Mucosa of descending colon (tissue), 3 donors: ENCODE results near the gene TUBB6. TPM values are rescaled to one million over a fixed set of nuclear protein-coding genes. Genes with fewer than 3 reads are reported as not detected.

ENCODE experiments used
- ATAC-seq: fragments of 200-7000 bp; cut with Tn5 transposase; one replicate; pipeline ENCODE4 v1.9.1; 2020; ENCODE audit warnings: mild to moderate bottlenecking, moderate library complexity
- DNase-seq, 3 donors: peaks; one replicate each; pipeline ENCODE4 v3.0.0-alpha.2; 2020
- H3K36me3 ChIP-seq: fragments of 200-600 bp; one replicate; pipeline ENCODE4 v1.8.0; 2021; ENCODE audit warnings: low read depth, mild to moderate bottlenecking
- H3K4me1 ChIP-seq: fragments of 200-600 bp; one replicate; pipeline ENCODE4 v1.8.0; 2021; ENCODE audit warnings: low read depth, mild to moderate bottlenecking
- H3K4me3 ChIP-seq: fragments of 200-600 bp; one replicate; pipeline ENCODE4 v1.8.0; 2021; ENCODE audit warnings: mild to moderate bottlenecking
- H3K9me3 ChIP-seq: fragments of 200-600 bp; one replicate; pipeline ENCODE4 v1.8.0; 2021; ENCODE audit warnings: mild to moderate bottlenecking
- intact Hi-C, 2 donors: fragments of 100-400 bp; cut with DNase I in 1 of 2; cut with micrococcal nuclease in 1 of 2; formaldehyde crosslinking; loops; one replicate each; pipeline versions ENCODE4 v1.11.0 to v1.11.1; 2022; cut with DNase I, micrococcal nuclease
- total RNA-seq, 3 donors: library from RNA; stranded (reverse); fragmentation: NEBNext Ultra II Directional in 2 of 3; extraction: Animal tissue kit (Norgen Biotek cat#: 25700) in 2 of 3; gene quantifications; one replicate each; pipeline versions ENCODE4 v1.2.1 to v1.2.4, GENCODE V29; 2021 to 2023
- TF ChIP-seq, protein P1 (sequence below): fragments of 200-600 bp; IDR thresholded peaks from one replicate; pipeline ENCODE4 v1.8.0; 2022; ENCODE audit warnings: antibody characterized with exemption, mild to moderate bottlenecking
- donor health status: DM: no; HTN: no; CAD: no; lungs with moderate emphysema.
- donor health status: DM: no; HTN: no; CAD: no.
- donor health status: DM: no; HTN: yes; CAD: no.

Gene TUBB6
- total RNA-seq, 3 donors from 2014 or later = 9.2 to 116 (median 32.9) TPM

DNA sequence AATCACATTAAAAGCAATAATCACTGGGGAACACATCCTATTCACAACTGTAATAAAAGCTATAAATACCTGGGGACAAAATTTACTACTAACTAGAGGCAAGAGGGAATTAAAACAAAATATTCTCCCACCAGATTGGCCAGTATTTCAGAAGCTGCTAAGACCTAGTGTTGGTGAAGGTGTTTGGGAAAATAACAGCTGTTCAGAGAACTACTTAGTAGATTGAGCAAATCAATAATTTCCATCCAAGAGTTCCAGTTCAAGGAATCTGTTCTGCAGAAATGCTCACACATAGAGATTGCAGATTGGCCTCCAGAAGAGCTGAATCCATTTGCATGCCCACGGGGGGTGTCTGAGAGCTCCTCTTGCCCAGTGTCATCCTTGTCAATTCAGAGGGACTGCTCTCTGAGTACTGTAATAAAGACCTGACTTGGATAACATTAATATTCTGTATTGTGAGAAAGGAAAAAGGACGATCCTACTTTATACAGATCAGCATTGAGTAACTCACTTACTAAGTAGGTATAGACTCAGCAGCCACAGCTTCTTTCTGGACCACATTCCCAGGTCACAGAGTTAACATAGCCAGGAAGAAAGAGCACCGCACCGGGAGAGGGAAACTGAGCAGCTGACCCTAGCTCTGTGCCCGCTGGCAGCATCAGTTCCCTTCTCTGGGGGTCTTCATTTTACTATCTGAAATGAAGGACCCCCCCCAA, 5.6 kb downstream of the TUBB6 start:
- intact Hi-C loops = no loop called here
- Histone ChIP-seq H3K9me3 (peaks cover 4% of the 10 kb centered on the region), H3K4me3 (no peak overlapping the region), H3K4me1 (peaks cover 3% of the 10 kb centered on the region), H3K36me3 (no peaks in the 10 kb centered on the region)
- TF ChIP-seq, protein P1, sequence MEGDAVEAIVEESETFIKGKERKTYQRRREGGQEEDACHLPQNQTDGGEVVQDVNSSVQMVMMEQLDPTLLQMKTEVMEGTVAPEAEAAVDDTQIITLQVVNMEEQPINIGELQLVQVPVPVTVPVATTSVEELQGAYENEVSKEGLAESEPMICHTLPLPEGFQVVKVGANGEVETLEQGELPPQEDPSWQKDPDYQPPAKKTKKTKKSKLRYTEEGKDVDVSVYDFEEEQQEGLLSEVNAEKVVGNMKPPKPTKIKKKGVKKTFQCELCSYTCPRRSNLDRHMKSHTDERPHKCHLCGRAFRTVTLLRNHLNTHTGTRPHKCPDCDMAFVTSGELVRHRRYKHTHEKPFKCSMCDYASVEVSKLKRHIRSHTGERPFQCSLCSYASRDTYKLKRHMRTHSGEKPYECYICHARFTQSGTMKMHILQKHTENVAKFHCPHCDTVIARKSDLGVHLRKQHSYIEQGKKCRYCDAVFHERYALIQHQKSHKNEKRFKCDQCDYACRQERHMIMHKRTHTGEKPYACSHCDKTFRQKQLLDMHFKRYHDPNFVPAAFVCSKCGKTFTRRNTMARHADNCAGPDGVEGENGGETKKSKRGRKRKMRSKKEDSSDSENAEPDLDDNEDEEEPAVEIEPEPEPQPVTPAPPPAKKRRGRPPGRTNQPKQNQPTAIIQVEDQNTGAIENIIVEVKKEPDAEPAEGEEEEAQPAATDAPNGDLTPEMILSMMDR = no peak
- no peak for DNase-seq
- ATAC-seq = no peak

DNA sequence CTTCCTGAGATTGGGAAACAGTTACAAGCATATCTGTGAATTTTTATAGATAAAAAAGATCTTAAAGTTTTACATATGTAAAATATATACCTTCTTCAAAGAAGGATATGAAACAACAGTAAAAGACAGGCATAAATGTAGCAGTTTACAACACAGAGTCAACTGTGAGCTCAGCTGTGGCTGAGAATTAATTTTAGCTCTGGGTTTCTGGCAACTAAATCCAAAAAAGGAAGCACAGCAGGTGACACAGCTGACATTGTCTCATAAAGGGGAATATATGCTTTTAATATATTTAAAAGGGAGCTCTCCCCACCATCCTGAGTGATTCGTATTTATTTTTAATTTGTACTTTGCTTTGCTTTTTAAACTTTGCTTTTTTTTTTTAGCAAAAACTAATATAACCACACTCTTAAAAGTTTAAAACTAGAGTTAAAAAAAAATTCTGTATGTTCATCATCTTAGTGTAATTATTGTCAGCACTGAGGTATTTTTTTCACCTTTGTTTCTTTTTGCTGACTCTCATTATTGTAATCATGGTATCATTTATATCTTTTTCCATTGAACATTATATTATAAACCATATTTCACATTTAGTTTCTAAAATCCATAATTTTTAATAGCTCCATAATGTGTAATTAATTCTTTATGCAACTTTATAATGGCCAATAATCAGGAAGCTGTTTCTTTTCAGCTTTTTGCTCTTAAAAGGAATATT, 6.7 kb downstream of the TUBB6 start:
- intact Hi-C loops = no loop called here
- ATAC-seq (no peak), DNase-seq (no peak)
- TF ChIP-seq, protein P1 = no peak
- H3K36me3 ChIP-seq = no peaks in the 10 kb centered on the region
- no peaks in the 10 kb centered on the region for H3K4me1 ChIP-seq
- no peak overlapping the region for H3K4me3 ChIP-seq
- H3K9me3 ChIP-seq = peaks cover 4% of the 10 kb centered on the region

DNA sequence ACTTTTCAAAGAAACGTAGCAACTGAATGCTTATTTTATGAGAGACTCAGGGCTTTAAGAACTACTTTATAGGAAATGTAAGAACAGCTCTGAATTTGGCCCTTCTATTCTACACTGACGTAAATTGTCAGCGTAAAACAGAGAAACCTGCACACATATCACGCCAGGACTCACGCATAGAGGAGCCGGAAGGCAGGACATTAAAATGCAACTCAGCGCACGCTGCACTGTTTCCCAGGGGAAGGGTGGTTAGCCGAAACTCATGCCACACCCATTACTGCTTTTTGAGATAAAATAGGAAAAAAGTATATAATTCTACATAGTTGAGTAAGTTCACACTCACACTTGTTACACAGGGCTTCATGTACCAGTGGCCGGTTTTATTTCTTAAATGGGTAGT, 7.4 kb downstream of the TUBB6 start:
- no peaks in the 10 kb centered on the region for H3K36me3 ChIP-seq

DNA sequence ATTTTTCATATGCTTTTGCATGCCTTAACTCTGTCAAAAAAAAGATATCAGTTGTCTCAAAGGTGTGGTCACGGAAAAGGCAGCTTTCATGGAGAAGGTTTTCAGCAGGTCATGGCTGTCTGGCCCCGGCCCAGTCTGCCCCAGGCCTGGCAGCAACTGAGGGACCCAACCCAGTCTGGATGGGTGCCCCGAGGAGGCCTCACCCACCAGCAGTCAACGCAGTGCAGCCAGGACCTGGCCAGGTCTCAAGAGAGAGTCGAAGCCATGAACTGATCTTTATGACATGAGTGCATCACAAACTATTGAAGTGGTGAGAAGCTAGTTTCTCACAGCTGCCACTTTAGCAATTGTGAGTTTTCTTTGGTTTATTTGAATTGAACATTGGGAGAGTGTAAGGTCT, 7.9 kb downstream of the TUBB6 start:
- H3K36me3 ChIP-seq = no peaks in the 10 kb centered on the region
- H3K4me3 ChIP-seq = no peak overlapping the region
- intact Hi-C loops = no loop called here
- TF ChIP-seq, protein P1 = no peak
- H3K4me1 ChIP-seq = no peaks in the 10 kb centered on the region
- DNase-seq (no peak), ATAC-seq (peak; percentile 26)
- peaks cover 4% of the 10 kb centered on the region for H3K9me3 ChIP-seq

More for the DNA sequence above, 7.4 kb downstream of the TUBB6 start:
- TF ChIP-seq, protein P1 = no peak
- H3K4me3 ChIP-seq = no peak overlapping the region
- intact Hi-C loops = no loop called here
- H3K9me3 ChIP-seq = peaks cover 4% of the 10 kb centered on the region
- H3K4me1 ChIP-seq = no peaks in the 10 kb centered on the region
- DNase-seq (no peak), ATAC-seq (peak; percentile 37)

DNA sequence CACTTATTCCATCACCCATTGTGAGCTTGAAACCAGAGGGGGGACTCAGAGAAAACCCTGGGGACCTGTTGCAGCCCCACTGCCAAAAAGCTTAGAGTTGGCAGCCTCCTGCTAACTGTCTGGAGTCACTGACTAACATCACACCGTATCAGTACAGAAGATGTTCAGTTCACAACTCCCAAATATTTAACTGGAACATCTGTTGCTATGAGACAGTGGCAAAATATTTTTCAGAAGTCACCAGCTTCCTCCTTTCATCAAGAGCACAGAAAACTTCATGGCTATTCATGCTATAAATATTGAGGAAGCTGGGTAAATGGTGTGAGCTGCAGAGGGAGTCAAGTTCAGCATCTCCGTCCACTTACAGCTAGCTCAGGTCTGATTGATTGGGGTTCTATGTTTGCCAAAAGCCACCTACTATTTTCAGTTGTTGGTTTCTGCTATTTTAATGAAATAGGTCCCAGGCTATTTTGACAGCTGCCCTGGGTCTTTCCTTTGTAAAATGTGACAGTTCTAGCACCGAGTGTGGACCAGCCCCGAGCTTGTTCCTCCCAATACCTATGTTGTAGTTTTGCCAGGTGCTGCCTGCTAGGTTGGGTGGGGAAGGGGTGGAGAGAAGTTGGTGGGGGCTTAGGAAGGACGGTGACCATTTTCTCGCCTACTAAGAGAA, 9.8 kb downstream of the TUBB6 start:
- TF ChIP-seq, protein P1 = no peak
- DNase-seq (no peak), ATAC-seq (peak; percentile 52)
- Histone ChIP-seq H3K9me3 (no peaks in the 10 kb centered on the region), H3K36me3 (no peaks in the 10 kb centered on the region), H3K4me1 (no peaks in the 10 kb centered on the region), H3K4me3 (no peak overlapping the region)
- intact Hi-C loops = no loop called here
